ENCODE data around the gene SLC16A6. TPM values are rescaled to one million over a fixed set of nuclear protein-coding genes. Genes with fewer than 3 reads are reported as not detected.

The SLC16A6 gene
- total RNA-seq, 1 experiment from 2014 or later, result 1.4 TPM

GRCh38 chr17:68294617-68295016 lies 3.7 kb upstream of the SLC16A6 start:
- Histone ChIP-seq H3K27ac (ENCODE audit: low read length) (no peak overlapping the region), H3K36me3 (ENCODE audit: low read depth, low read length) (no peaks in the 10 kb centered on the region), H3K4me3 (ENCODE audit: low read length) (no peak overlapping the region), H3K9me2 (replicated peaks; ENCODE audit: low read length) (no peaks in the 10 kb centered on the region), H3K9me3 (ENCODE audit: low read length) (no peaks in the 10 kb centered on the region), H4K20me1 (ENCODE audit: low read length) (no peaks in the 10 kb centered on the region), H3K27me3 (ENCODE audit: low read length) (0 out of 2 replicates have a peak, but pooled peaks cover 3% of the 10 kb centered on the region), H3K4me2 (ENCODE audit: low read length) (no peak overlapping the region), H3K9ac (ENCODE audit: low read length) (no peak overlapping the region), H3K4me1 (ENCODE audit: insufficient read depth, low read length) (peaks cover 21% of the 10 kb centered on the region), H3K79me2 (ENCODE audit: low read length) (no peaks in the 10 kb centered on the region), H2AFZ (ENCODE audit: low read length) (no peak overlapping the region), H3F3A (ENCODE audit: low read length, unreplicated experiment) (no peaks in the 10 kb centered on the region)
- ChIA-PET CTCF (no interaction called here), POLR2A (ENCODE audit: unreplicated experiment) (no interaction called here)
- ATAC-seq (no peak), DNase-seq (no peak)
- no TSS peak for BruUV-seq (replicated peaks)
- TF ChIP-seq EZH2 (IDR thresholded peaks at IDR 0.05; ENCODE audit: low read length, unreplicated experiment) (no peak), CTCF (conservative IDR thresholded peaks at IDR 0.05; ENCODE audit: low read depth, low read length) (no peak), EZH2phosphoT487 (IDR thresholded peaks at IDR 0.05; ENCODE audit: borderline replicate concordance, low read length) (no peak)
- intact Hi-C loops (cut with micrococcal nuclease), result no loop called here

GRCh38 chr17:68294196-68294555 lies 3.2 kb upstream of the SLC16A6 start:
- Histone ChIP-seq H3F3A (ENCODE audit: low read length, unreplicated experiment) (no peaks in the 10 kb centered on the region), H2AFZ (ENCODE audit: low read length) (no peak overlapping the region), H4K20me1 (ENCODE audit: low read length) (no peaks in the 10 kb centered on the region), H3K36me3 (ENCODE audit: low read depth, low read length) (no peaks in the 10 kb centered on the region), H3K9me3 (ENCODE audit: low read length) (no peaks in the 10 kb centered on the region), H3K4me3 (ENCODE audit: low read length) (no peak overlapping the region), H3K9me2 (replicated peaks; ENCODE audit: low read length) (no peaks in the 10 kb centered on the region), H3K79me2 (ENCODE audit: low read length) (no peaks in the 10 kb centered on the region), H3K9ac (ENCODE audit: low read length) (no peak overlapping the region), H3K27ac (ENCODE audit: low read length) (no peak overlapping the region), H3K27me3 (ENCODE audit: low read length) (0 out of 2 replicates have a peak, but pooled peaks cover 3% of the 10 kb centered on the region), H3K4me2 (ENCODE audit: low read length) (no peak overlapping the region), H3K4me1 (ENCODE audit: insufficient read depth, low read length) (peaks cover 25% of the 10 kb centered on the region)
- TF ChIP-seq CTCF (conservative IDR thresholded peaks at IDR 0.05; ENCODE audit: low read depth, low read length) (no peak), EZH2phosphoT487 (IDR thresholded peaks at IDR 0.05; ENCODE audit: borderline replicate concordance, low read length) (no peak), EZH2 (IDR thresholded peaks at IDR 0.05; ENCODE audit: low read length, unreplicated experiment) (no peak)
- DNase-seq (no peak), ATAC-seq (no peak)
- BruUV-seq (replicated peaks), result no TSS peak
- intact Hi-C loops (cut with micrococcal nuclease), result no loop called here
- POLR2A ChIA-PET (ENCODE audit: unreplicated experiment), result no interaction called here
- CTCF ChIA-PET, result no interaction called here

- no peaks in the 10 kb centered on the region for H3K9me3 ChIP-seq (ENCODE audit: low read length)
- H3K9me2 ChIP-seq (replicated peaks; ENCODE audit: low read length), result no peaks in the 10 kb centered on the region
- no peak overlapping the region for H3K9ac ChIP-seq (ENCODE audit: low read length)
- ATAC-seq (no peak), DNase-seq (no peak)
- TF ChIP-seq EZH2 (IDR thresholded peaks at IDR 0.05; ENCODE audit: low read length, unreplicated experiment) (no peak), CTCF (conservative IDR thresholded peaks at IDR 0.05; ENCODE audit: low read depth, low read length) (no peak), EZH2phosphoT487 (IDR thresholded peaks at IDR 0.05; ENCODE audit: borderline replicate concordance, low read length) (no peak)
- no peaks in the 10 kb centered on the region for H3F3A ChIP-seq (ENCODE audit: low read length, unreplicated experiment)
- H3K36me3 ChIP-seq (ENCODE audit: low read depth, low read length), result no peaks in the 10 kb centered on the region
- H4K20me1 ChIP-seq (ENCODE audit: low read length), result no peaks in the 10 kb centered on the region
- no peak overlapping the region for H3K27ac ChIP-seq (ENCODE audit: low read length)
- no peaks in the 10 kb centered on the region for H3K79me2 ChIP-seq (ENCODE audit: low read length)
- no peak overlapping the region for H3K4me2 ChIP-seq (ENCODE audit: low read length)
- intact Hi-C loops (cut with micrococcal nuclease), result no loop called here
- H3K27me3 ChIP-seq (ENCODE audit: low read length), result 0 out of 2 replicates have a peak, but pooled peaks cover 3% of the 10 kb centered on the region
- no peak overlapping the region for H2AFZ ChIP-seq (ENCODE audit: low read length)
- ChIA-PET POLR2A (ENCODE audit: unreplicated experiment) (no interaction called here), CTCF (no interaction called here)
- H3K4me3 ChIP-seq (ENCODE audit: low read length), result no peak overlapping the region
- BruUV-seq (replicated peaks), result no TSS peak
- peaks cover 29% of the 10 kb centered on the region for H3K4me1 ChIP-seq (ENCODE audit: insufficient read depth, low read length)
Measured at GRCh38 chr17:68293490-68294195, 2.7 kb upstream of the SLC16A6 start.

Measured in PC-3 (cell line).